MCF 10A (cell line): ENCODE measurements around the gene ANKUB1. TPM values are rescaled to one million over a fixed set of nuclear protein-coding genes. Genes with fewer than 3 reads are reported as not detected.
A peak's percentile ranks its signal among the peaks of the same experiment; 100 is the strongest.

ENCODE experiments used
- BruUV-seq: library from RNA; stranded (reverse); fragments of 400-500 nt; replicated peaks from 2 replicates; lab custom pipeline; 2021; lab: Mats Ljungman, UMichigan
- CTCF ChIA-PET: fragments of 300-600 bp; sonication (Branson Sonifier 250); formaldehyde crosslinking; extraction: SDS; loops from one replicate; lab custom pipeline; 2021; ENCODE audit warnings: antibody characterized with exemption, inconsistent platforms; lab: Yijun Ruan, JAX
- POLR2A ChIA-PET: fragments of 300-600, 350-650 bp; sonication (Branson Sonifier 250); formaldehyde crosslinking; extraction: SDS; loops from one replicate; lab custom pipeline; 2020; ENCODE audit warnings: antibody characterized with exemption, inconsistent platforms; lab: Yijun Ruan, JAX
- DNase-seq: peaks from one replicate; pipeline ENCODE4 v3.0.0-alpha.2; 2018; ENCODE audit not compliant: unreplicated experiment
- H3K27ac Mint-ChIP-seq: one replicate; pipeline ENCODE4 v1.8.0; 2022; ENCODE audit warnings: mild to moderate bottlenecking, low read depth, mixed read lengths; ENCODE audit not compliant: unreplicated experiment
- H3K27me3 Mint-ChIP-seq: one replicate; pipeline ENCODE4 v1.8.0; 2022; ENCODE audit warnings: mixed read lengths; ENCODE audit not compliant: insufficient read depth, unreplicated experiment
- H3K36me3 Mint-ChIP-seq: one replicate; pipeline ENCODE4 v1.8.0; 2022; ENCODE audit warnings: mild to moderate bottlenecking, moderate library complexity, mixed read lengths; ENCODE audit not compliant: insufficient read depth, unreplicated experiment
- H3K4me1 Mint-ChIP-seq: one replicate; pipeline ENCODE4 v1.8.0; 2022; ENCODE audit warnings: mixed read lengths; ENCODE audit not compliant: insufficient read depth, unreplicated experiment
- H3K4me3 Mint-ChIP-seq: one replicate; pipeline ENCODE4 v1.8.0; 2022; ENCODE audit warnings: mild to moderate bottlenecking, moderate library complexity, mixed read lengths; ENCODE audit not compliant: unreplicated experiment
- H3K9me3 Mint-ChIP-seq: one replicate; pipeline ENCODE4 v1.8.0; 2022; ENCODE audit warnings: mixed read lengths; ENCODE audit not compliant: unreplicated experiment
- intact Hi-C: fragments of 100-400 bp; cut with micrococcal nuclease; formaldehyde crosslinking; loops from 2 replicates; pipeline ENCODE4 v1.14.1; 2022
- total RNA-seq: library from RNA; stranded (reverse); gene quantifications from 2 replicates; pipeline ENCODE4 v1.2.3, GENCODE V29; 2022
- TF ChIP-seq, protein P1 (sequence below): fragments of 200-600 bp; IDR thresholded peaks from one replicate; pipeline ENCODE4 v1.8.0; 2022; ENCODE audit warnings: antibody characterized with exemption, mild to moderate bottlenecking; ENCODE audit not compliant: unreplicated experiment

The ANKUB1 gene
- total RNA-seq, 1 experiment from 2014 or later, result not detected

DNA sequence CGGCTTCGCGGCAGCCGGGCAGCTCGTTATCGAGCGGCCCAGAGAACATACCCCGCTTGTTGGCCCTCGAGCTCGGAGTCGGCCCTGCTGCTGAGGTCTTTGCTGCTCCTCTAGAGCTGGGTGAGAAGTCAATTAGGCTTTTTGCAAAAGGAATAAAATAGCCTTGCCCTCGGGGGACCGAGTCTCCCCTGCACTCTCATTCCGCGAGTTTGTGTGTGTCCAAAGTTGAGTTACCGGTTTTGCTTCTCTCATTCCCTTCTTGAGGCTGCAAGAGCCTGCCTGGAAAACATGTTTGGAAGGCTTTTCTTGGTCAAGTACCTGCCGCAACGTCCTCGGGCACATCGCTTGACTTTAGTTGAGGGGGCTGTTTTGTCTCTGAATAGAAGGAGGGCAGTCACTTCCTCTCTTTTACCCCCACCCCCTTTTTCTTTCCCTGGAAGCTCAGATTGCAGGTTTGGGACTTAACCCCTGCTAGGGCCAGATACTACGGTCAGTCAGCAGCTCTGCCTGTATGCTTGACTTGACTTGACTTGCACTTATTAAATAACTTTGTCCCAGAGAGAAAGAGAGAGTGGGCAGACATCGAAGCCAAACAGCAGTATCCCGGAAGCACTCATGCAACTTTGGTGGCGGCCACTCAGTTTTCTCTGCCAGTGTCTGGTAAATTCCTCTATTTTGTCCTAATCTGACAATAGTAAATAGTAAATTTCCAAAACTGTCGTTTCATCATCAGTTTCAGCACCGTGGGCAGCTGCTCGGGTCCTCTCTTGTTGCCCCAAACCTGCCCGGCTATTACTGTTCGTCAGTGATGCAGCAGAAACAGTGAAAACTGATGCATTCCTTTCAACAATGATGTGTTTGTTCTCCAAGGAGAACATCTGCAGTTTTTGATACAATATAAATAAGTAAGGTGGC is 21.3 kb upstream of the ANKUB1 start:
- intact Hi-C loops, result no loop called here
- peak; percentile 36 for DNase-seq
- CTCF ChIA-PET, result interaction anchor here (0.6 to 1.7 kb wide), 8 partner anchors 10 to 605 kb away, joined by 3 to 4 read pairs (median 3); no protein-coding TSS in a partner anchor
- H3K27me3 Mint-ChIP-seq, result no peaks in the 10 kb centered on the region
- no peaks in the 10 kb centered on the region for H3K9me3 Mint-ChIP-seq
- POLR2A ChIA-PET, result interaction anchor here (0.6 to 3.2 kb wide), 21 partner anchors 9 to 795 kb away, joined by 3 to 27 read pairs (median 3); partner anchors contain the start of genes COMMD2, PFN2, TM4SF1 and WWTR1
- peak overlapping the region; percentile 83 for H3K4me3 Mint-ChIP-seq
- BruUV-seq, result TSS peak; percentile 34
- TF ChIP-seq, protein P1, sequence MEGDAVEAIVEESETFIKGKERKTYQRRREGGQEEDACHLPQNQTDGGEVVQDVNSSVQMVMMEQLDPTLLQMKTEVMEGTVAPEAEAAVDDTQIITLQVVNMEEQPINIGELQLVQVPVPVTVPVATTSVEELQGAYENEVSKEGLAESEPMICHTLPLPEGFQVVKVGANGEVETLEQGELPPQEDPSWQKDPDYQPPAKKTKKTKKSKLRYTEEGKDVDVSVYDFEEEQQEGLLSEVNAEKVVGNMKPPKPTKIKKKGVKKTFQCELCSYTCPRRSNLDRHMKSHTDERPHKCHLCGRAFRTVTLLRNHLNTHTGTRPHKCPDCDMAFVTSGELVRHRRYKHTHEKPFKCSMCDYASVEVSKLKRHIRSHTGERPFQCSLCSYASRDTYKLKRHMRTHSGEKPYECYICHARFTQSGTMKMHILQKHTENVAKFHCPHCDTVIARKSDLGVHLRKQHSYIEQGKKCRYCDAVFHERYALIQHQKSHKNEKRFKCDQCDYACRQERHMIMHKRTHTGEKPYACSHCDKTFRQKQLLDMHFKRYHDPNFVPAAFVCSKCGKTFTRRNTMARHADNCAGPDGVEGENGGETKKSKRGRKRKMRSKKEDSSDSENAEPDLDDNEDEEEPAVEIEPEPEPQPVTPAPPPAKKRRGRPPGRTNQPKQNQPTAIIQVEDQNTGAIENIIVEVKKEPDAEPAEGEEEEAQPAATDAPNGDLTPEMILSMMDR, result no peak
- H3K27ac Mint-ChIP-seq, result peak overlapping the region; percentile 98
- peaks cover 39% of the 10 kb centered on the region for H3K4me1 Mint-ChIP-seq
- H3K36me3 Mint-ChIP-seq, result no peaks in the 10 kb centered on the region

DNA sequence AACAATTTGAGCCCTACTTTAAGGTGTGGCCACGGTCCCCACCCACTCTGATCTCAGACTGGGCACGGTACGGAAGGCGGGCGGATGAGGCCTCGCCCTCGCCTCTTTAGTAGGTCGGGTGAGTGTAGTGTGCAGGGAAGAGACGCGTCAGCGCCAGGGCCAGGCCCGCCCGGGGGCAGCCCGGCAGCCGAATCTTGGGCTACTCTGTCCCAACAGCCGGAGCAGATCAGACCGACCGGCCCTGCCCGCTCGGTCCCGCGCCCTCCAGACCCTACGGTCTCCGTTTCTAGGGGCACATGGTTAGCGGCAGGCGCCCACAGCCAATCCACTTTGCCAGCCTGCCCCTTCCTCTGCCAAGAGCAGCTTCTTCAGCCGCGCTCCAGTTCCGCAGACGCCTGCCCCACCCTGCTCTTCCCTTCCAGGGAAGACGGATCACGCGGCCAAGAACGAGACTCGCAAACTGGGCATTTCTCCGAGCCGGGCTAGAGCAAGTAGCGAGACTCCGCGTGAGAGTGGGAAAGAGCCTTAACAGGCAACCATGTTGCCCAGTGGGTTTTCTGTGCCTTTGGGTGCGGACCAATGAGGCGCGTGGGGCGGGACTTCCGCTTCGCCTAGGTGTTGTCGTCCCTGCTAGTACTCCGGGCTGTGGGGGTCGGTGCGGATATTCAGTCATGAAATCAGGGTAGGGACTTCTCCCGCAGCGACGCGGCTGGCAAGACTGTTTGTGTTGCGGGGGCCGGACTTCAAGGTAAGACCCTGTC is 20.4 kb upstream of the ANKUB1 start, which contains the start of gene RNF13:
RNF13 (plus strand) TSS at position 610 of the 761 bp plus-strand sequence. CDS start 32,812 bp downstream, outside the sequence.
- Mint-ChIP-seq H3K4me3 (peak within 1 kb of the TSS; percentile 83), H3K27me3 (no peaks in the 10 kb centered on the region), H3K9me3 (no peaks in the 10 kb centered on the region), H3K36me3 (no peaks in the 10 kb centered on the region), H3K27ac (peak within 1 kb of the TSS; percentile 98), H3K4me1 (peaks cover 39% of the 10 kb centered on the region)
- TF ChIP-seq, protein P1, result no peak
- DNase-seq, result peak; percentile 94
- intact Hi-C loops, result no loop called here
- no TSS peak for BruUV-seq
- ChIA-PET POLR2A (interaction anchor here (0.6 to 3.2 kb wide), 21 partner anchors 10 to 796 kb away, joined by 3 to 27 read pairs (median 3); partner anchors contain the start of genes COMMD2, PFN2, TM4SF1 and WWTR1), CTCF (interaction anchor here (0.6 to 1.7 kb wide), 2 partner anchors 60 to 604 kb away, joined by 3 read pairs; no protein-coding TSS in a partner anchor)

DNA sequence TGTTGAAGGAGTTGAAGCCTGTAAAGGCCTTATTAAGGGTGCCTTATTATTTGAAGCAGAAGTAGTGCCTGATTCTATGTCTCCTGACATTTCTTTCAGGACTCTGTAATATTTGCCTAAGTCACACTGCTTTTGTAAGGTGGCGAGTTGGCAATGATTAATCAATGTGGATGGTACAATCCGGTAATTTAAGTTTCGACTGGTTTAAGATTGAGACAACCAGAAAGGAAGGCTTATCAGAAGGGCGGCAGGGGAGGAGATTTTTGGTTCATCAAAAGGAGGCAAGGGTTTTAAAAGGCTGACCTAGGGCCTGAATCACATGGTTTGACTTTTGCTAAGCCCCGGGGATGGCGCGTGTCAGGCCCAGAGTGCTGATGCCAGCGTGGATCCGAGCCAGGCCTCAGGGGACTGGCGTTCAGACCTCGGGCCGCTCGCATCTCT is 19.8 kb upstream of the ANKUB1 start:
- ChIA-PET CTCF (interaction anchor here (1.7 to 1.9 kb wide), 2 partner anchors 41 to 47 kb away, joined by 10 to 11 read pairs; no protein-coding TSS in a partner anchor), POLR2A (interaction anchor here (0.6 to 3.2 kb wide), 14 partner anchors 11 to 605 kb away, joined by 3 to 27 read pairs (median 4); partner anchors contain the start of genes COMMD2, PFN2 and WWTR1)
- DNase-seq, result no peak
- intact Hi-C loops, result no loop called here
- H3K27ac Mint-ChIP-seq, result peak overlapping the region; percentile 98
- H3K36me3 Mint-ChIP-seq, result no peaks in the 10 kb centered on the region
- TF ChIP-seq, protein P1, result no peak
- BruUV-seq, result TSS peak; percentile 58
- peaks cover 35% of the 10 kb centered on the region for H3K4me1 Mint-ChIP-seq
- no peaks in the 10 kb centered on the region for H3K27me3 Mint-ChIP-seq
- H3K4me3 Mint-ChIP-seq, result peak overlapping the region; percentile 83
- no peaks in the 10 kb centered on the region for H3K9me3 Mint-ChIP-seq
